HG03039 (cell line): ENCODE measurements around the gene YWHAH.

ENCODE experiments used
- ATAC-seq: cut with Tn5 transposase; IDR thresholded peaks from one replicate; pipeline ENCODE4 v1.9.1; 2021; ENCODE audit warnings: mild to moderate bottlenecking, moderate library complexity; ENCODE audit not compliant: unreplicated experiment

YWHAH gene

DNA sequence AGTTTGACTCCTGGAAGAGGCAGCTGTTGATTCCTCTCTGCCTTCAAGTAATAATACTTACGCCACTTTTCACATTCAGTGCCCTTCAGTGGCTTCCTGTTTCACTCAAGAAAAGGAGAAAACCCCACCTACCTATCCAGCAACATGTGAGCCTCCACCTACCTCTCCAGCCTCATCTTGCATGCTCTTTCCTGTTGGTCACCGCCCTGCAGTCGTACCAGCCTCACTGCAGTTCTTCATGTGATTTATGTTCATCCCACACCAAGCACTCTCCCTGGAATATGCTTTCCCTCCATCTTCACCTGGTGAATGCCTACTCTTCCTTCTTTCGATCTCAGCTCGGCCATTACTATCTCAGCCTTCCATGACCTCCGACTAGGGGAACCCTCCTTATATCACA lies 21.8 kb upstream of the YWHAH start:
- ATAC-seq: no peak

DNA sequence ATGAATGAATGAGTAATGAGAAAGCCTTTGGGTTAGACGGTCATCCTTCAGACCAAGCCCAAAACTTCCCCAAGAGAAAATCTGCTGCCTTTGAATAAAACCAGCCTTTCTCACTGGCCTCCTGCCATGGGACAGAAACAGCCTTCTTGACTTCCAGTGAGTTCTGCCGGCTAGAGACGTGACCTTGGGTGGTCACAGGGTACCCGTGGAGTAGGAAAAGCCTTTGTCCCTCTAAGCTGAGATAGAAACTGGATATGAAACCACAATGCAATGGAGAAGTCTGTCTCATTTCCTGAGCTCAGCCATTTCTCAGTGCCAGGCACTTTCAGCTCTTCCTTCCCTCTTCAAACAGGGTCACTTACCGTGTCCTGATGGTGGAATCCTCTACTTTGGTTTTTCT lies 21.2 kb upstream of the YWHAH start:
- no peak for ATAC-seq

DNA sequence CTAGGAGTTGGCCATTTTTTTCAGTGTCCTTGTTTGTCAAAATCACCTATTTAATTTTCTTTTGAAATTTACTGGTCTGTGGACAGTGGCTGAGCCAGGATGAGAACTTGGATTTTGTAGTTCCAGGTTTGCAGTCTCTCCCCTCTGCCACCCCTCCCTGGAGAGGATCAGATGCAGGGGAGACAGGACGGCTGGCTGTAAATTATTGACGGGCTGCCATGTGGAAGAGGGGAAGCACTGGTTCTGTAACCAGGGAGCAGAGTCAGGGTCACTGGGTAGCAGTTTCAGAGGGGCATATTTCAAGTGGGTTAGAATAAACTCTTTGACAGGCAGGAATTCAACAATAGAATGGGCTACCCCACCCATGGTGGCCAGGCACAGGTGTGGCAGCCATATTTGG lies 20.6 kb upstream of the YWHAH start:
- no peak for ATAC-seq

DNA sequence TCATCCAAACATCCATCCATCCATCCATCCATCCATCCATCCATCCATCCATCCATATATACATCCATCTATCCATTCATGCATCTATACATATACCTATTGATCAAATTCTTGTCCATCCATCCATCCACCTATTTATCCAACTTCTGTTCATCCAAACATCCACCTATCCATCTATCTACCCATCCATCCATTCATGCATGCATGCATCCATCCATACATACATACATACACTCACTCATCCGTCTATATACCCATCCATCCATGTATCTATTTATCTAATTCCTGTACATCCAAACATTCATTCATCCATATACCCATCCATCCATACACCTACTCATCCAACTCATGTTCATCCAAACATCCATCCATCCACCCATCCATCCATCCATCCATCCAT lies 19.3 kb upstream of the YWHAH start:
- ATAC-seq: no peak

DNA sequence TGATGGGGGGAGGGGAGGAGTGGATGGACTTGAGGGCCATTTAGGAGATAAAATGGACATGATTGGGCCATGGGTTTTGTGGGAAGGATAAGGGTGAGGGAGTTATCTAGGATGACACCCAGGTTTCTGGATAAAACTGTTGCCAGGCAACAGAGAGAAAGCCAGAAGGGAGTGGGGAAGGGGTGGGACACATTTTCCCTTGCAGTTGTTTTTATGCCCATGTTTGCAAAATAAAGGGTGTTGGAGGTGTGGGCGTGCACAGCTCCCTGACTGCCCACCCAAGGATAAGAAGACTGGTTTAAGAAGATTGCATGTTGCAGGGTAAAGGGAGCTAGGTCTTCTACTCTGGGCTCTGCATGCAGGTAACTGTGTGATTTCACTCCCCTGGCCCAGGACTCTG lies 18.3 kb upstream of the YWHAH start:
- no peak for ATAC-seq

DNA sequence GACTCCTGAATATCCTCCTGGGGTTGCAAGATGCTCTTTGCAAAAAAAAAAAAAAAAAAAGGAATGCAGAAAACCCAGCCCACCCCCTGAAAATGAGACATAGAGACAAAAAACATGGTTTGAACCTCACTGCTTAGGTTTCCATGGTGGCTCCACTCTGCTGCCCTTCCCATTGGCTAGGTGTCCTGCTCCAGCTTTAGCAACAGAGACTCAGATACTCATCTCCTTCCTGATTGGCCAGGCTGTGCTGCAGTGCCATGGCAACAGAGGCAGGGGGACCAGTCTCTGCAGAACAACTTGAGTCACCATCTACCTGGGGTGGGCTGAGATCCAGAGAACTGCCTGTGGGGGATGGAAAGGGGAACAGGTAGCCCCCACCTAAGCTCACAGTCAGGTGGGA lies 17.4 kb upstream of the YWHAH start:
- ATAC-seq: no peak

DNA sequence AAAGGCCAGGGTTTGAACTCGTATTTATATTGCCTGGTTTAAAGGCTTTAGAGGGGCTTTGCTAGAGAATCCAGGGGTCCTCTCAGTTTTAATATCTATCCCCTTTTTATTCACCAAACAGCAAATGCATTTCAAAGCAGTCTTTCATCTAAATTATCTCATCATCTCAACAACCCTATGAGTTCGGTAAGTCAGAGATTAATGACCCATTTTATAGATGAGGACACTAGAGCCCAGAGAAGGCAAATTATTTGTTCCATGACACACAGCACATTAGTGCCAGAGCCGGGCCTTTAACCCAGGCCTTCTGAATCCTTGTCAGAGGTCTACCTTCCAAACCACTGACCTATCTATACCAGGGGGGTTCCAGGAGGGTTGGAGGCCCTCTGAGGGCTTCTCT lies 16.8 kb upstream of the YWHAH start:
- ATAC-seq: no peak

DNA sequence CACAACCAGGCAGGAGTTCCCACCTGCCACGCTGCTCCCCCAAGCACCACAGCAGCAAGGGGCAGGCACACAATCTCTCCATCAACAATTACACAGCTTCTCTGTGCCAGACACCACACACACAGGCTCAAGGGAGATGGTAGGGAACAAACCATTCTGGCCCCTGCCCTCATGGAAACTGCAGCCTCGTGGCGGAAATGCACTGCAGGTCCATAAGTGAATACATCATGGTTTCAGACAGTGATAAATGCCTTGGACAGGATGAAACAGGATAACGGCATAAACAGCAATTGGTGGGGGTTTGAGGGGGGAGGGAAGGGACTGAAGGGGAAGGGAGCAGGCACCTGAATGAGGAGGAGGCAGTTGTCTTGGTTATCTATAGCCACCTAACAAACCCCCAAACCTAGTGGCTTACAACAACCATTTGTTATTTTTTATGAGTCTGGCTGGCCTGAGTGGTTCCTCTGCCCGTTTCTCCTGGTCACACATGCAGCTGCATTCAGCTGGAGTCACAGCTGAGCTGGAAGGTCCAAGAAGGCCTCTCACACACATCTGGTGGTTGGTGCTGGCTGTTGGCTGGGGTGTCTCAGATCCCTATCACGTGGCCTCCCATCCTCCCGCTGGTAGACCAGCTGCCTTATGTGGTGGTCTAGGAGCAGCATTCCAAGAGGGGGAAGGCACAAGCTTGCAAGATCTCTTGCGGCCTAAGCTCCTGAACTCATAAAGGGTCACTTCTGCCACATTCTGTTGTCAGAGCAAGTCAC lies 15.0 kb upstream of the YWHAH start:
- ATAC-seq: no peak

DNA sequence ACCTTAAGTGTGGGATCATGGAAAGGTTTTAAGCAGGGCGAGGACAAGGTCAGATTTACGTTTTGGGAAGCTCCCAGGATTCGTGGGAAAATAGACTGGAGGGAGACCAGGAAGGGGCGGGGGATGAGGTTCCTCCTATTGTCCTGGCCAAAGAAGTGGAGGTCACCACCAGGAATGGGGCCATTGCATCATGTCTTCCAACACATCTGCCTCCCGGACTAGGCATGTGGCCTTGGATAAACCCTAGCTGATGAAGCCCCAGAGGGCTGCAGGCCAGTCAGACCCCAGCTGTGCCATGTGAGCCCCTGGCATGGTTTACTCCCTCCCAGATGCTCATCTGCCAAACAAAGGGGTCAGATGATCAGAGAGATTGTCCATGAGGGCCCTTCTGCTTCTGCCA lies 11.5 kb upstream of the YWHAH start:
- ATAC-seq: no peak

DNA sequence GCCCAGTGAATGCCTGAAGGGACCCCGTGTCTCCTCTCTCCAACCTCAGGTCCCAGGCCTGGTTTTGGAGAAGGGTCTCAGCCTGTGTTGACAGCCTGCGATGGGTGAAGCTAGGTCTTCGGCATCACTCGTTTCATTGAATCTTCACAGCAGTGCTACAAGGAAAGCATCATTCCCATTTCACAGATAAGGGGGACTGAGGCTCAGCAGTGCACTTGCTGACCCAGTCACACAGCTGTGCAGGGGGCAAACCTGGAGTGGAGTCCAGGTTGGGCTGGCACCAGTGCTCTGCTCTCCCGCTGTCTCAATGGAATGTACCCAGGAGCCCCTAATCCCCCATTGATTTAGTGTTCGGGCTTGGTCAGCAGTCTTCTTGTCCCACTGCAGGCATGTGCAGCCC lies 10.9 kb upstream of the YWHAH start:
- no peak for ATAC-seq

DNA sequence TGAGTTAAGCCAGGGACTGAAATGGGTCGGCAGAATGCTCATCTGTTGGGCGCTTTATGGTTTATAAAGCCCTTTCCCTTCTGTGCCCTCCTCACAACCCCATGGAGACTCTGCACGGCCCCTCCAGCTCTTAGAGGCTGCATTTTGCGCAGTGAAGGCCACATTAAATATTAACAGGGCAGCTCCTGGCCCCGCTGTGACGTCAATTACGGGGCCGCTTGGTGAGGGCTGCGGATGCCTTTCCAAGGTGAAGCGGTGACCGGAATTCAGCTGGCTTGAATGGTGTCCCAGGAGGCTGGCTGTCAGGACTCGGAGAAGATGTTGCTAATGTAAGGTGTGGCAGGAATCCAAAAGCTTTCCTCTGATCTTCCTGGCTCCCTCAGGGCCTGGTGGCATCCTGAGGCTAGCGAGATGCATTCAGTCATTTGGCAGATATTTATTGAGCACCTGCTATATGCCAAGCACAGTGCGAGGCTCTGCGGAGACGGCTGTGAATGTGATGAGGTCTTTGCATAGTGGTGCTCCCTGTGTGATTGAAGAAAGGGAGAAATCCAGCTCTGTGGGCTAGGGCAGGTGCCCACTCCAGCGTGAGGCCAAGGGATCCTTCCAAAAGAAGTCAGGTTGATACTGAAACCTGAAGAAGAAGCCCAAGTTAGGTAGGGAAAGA lies 10.4 kb upstream of the YWHAH start:
- no peak for ATAC-seq

DNA sequence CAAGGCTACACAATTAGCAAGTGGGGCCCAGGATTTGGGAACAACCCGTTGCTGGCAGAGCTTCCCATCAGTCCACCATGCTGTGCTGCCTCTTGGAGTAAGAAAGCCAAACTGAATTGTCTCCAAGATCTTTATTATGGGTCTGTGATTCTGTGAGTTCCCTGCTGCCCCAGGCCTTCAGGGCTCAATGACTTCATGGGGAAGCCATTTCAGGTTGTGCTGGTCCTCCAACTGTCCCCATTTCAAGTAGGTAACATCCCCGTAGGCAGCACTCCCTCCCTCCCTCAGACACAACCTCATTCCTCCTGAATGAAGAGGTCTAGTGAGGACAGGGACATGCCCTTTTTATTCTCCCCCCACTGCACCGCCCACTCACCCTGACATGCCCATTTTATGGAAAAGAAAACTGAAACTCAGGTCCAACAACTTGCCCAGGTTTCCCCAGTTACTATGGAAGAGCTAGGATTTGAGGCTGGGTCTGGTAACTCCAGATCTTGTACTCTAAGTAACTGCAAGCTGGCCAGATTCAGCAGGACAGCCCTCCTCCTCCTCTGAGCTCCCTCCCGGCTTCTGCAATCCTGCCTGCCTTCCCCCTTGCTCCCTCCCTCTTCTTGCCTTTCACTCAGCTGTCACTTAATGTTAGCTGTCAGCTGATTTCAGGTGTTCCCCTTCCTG lies 8.2 kb upstream of the YWHAH start:
- no peak for ATAC-seq

DNA sequence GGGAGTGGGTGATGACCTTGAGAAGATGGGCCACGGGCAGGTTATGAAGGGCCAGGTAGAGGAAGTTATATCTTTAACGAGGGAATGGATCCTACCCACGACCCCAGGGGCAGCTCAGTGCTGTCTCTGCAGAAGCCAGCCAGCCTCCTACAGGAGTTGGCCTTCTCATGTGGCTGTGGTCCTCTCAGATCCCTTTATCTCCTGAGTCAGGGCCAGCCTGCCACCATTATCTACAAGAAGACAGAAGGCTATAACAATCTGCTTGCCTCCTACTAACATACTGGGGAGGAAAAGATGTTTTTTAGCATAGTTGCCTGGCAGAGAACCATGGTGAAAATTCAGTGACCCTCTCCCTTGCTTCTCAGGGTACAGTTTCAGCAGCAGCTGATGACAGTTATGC lies 7.0 kb upstream of the YWHAH start:
- no peak for ATAC-seq

DNA sequence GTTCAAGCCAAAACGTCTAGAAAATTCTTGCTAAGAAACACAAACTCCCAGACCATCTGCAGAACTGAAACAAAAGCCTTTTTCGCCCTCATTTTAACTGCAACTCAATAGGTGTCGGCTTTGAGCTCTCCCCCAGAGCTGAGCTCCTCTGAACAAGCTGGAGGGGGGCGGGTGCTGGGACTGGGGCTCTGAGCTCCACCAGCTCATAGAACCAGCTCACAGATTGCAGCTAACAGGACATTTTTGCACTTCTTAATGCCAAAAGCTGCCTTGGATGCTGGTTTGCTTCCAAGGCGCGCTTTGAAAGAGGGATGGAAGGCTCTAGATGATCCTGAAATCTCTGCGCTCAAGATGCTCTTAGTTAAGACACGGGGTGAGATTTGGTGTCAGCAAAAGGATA lies 6.0 kb upstream of the YWHAH start:
- no peak for ATAC-seq

DNA sequence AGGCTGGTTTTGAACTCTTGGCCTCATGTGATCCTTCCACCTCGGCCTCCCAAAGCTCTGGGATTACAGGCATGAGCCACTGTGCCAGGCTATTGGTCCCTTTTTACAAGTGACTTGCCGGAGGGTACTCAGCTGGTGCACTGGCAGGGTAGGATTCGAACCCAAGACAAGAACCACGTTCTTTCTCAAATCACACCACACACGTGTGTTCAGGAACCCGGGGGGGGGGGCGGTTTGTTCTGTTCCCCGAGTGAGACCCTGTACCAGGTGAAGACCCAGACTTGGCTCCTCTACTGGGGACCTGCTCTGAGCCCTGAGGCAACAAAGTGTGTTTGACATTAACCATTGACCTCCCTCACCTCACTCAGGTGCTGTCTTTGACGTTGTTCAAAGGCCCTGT lies 3.8 kb upstream of the YWHAH start:
- no peak for ATAC-seq

DNA sequence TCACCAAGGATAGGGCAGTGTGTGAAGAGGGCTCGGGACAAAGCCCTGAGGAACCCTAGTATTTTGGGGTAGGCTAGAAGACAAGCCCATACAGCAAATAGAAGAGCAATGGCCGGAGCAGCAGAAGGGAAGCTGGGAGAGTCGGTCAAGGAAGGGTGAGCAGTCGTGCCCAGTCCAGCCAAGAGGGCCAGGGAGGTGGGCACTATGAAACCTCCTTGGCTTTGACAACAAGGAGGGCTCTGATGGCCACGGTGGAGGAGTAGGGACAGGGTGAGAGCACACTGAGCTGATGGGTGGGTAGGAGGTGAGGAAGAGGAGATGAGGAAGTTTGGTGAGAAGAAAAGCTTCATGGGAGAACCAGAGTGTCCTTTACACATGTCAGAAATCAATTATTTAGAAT lies 2.2 kb upstream of the YWHAH start:
- ATAC-seq: no peak

DNA sequence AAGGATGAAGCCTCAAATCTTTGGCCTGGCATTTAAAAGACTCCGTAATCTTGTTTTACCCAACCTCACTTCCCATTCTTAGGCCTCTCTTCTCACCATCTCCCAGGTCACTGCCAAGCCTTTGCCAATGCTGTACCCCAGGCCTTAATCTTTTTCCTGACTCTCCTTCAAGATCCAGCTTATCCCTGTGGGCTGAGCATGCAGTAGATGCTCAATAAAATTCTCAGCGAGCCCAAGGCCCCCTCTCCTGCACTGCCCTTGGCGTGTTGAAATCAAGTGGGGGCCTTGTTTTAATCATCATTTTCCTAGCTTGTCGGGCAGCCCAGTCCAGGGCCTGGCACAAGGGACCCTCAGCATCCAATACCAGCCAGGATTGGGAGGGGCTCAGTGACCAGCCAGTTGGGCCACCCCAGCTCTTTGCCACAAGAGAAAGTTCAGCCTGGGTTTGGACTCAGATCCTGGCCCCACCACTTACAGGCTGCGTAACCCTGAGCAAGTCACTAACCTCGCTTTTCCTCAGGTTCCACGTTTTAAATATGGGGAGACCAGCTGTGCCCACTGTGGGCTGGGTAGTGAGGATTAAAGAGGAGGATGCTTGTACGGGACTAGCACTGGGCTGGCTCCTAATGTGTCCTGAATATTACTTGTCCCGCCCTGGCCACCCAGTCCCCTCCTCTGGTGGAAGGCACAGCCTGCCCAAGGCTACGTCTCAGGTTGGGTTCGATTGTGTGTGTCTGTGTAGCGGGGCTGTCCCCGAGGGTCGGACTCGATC lies 943 bp upstream of the YWHAH start:
- peak; percentile 2 for ATAC-seq

DNA sequence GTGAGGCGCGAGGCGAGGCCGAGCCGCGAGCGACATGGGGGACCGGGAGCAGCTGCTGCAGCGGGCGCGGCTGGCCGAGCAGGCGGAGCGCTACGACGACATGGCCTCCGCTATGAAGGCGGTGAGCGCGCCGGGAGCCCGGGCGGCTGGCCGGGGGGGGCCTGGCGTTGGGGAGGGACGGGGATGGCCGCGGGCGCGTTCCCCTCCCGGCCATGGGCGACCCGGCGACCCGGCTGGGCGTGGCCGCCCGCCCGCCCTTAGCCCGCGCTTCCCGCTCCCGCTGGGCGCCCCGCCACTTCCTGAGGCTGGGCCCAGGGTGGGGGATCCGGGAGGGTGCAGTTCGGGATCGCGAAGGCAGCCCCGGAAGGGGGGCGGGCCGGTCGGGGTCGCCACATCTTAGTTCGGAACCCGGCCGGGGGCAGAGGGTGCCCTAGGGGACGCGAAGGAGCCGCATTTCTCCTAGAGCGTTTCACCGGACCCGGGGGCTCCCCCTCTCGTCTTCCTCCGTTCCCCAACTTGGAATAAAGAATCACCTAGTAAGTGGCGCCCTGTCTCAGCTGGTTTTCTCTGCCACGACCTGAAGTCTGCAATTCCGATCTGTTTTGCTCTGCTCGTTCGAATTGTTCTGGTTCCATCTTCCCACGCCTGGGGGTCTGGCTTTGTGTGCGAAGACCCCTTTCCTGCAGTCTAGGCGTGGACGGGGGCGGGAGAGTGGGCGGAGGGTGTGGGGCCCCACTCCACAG lies 536 bp downstream of the YWHAH start:
- peak; percentile 21 for ATAC-seq

DNA sequence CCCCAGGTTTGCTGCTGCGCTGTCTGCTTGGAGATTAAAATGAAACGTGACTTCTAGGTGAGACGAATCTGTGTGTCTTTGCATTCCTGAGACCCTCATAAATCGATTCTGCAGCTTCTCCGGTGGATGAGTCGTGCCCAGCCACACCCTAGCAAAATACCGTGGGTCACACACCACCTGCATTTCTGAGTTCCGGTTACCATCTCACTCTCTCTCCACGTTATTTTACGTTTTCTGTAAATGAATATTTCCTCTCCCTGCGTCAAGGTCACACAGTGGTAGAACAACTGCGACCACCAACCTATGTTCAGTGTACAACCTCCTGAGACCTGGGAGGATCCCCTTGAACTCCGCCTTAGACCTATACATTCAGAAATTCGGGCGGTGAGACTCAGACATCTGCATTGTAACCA lies 1.1 kb downstream of the YWHAH start:
- no peak for ATAC-seq

DNA sequence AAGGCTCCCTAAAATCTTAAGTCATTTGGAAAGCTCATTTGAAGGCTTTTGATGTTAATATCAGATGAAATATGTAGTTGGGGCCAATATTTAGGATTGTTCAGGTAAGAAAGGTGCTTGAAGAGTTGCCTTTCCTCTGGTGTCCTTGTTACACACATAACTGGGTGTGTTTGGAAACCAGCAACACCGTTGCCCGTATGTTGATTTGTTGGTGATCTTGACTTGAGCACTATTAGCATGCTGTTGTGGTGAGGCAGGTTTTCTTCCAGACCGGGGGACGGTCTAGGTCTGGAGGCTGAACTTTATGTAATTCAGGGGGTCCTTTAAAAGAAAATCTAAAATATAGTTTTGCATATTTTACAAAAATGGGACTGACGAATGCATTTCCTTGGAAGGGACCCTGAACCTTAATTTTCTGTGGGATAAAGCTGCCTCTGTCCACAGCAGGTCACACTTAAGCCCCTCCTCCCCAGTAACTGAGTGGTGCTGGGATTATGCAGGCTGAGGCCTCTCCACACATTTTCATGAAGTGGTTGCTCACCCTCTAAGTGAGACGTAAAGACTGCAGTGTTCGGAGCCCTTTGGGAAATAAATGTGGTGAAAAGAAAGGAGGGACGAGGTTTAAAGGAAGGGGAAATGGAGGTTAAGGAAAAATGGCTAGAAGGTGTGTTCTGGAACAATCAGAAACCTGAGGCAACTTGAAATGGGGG lies 1.8 kb downstream of the YWHAH start:
- no peak for ATAC-seq
